Epithelial cell of prostate (primary cell): ENCODE measurements around the gene TMEM151B.

Source experiments
- DNase-seq: peaks from one replicate; pipeline ENCODE4 v3.0.0-alpha.2; 2011; ENCODE audit warnings: low read depth, low spot score
- H3K27ac ChIP-seq: fragments of 450-650 bp; 2 replicates; pipeline ENCODE4 v1.5.1; 2017; ENCODE audit warnings: mild to moderate bottlenecking

The TMEM151B gene

GRCh38 chr6:44275749-44276648 lies 5.7 kb downstream of the TMEM151B start:
- no peak for DNase-seq
- no peak overlapping the region for H3K27ac ChIP-seq

- H3K27ac ChIP-seq = no peak overlapping the region
- no peak for DNase-seq
Measured at GRCh38 chr6:44276667-44277640, 6.7 kb downstream of the TMEM151B start.

GRCh38 chr6:44277763-44278162 lies 7.5 kb downstream of the TMEM151B start:
- H3K27ac ChIP-seq = no peak overlapping the region
- no peak for DNase-seq

GRCh38 chr6:44278315-44278714 lies 8.1 kb downstream of the TMEM151B start:
- H3K27ac ChIP-seq = no peak overlapping the region
- DNase-seq = no peak

GRCh38 chr6:44278774-44279697 lies 8.8 kb downstream of the TMEM151B start:
- DNase-seq = no peak
- no peak overlapping the region for H3K27ac ChIP-seq

- H3K27ac ChIP-seq = no peak overlapping the region
- DNase-seq = no peak
Measured at GRCh38 chr6:44284121-44284520, 13.9 kb downstream of the TMEM151B start.

- DNase-seq = no peak
- H3K27ac ChIP-seq = no peak overlapping the region
Measured at GRCh38 chr6:44284867-44285266, 14.6 kb downstream of the TMEM151B start.

- no peak overlapping the region for H3K27ac ChIP-seq
- DNase-seq = no peak
Measured at GRCh38 chr6:44285552-44286284, 15.5 kb downstream of the TMEM151B start.

GRCh38 chr6:44286285-44286565 lies 16.0 kb downstream of the TMEM151B start:
- no peak for DNase-seq

GRCh38 chr6:44286747-44287146 lies 16.5 kb downstream of the TMEM151B start:
- DNase-seq = no peak
- H3K27ac ChIP-seq = no peak overlapping the region

More at GRCh38 chr6:44286285-44286565, 16.0 kb downstream of the TMEM151B start:
- H3K27ac ChIP-seq = no peak overlapping the region

- H3K27ac ChIP-seq = no peak overlapping the region
- DNase-seq = no peak
Measured at GRCh38 chr6:44289726-44290260, 19.5 kb downstream of the TMEM151B start.

- no peak overlapping the region for H3K27ac ChIP-seq
- DNase-seq = no peak
Measured at GRCh38 chr6:44291841-44292240, 21.6 kb downstream of the TMEM151B start.

- no peak for DNase-seq
- no peak overlapping the region for H3K27ac ChIP-seq
Measured at GRCh38 chr6:44292661-44293365, 22.6 kb downstream of the TMEM151B start.

GRCh38 chr6:44294832-44295791 lies 24.9 kb downstream of the TMEM151B start:
- no peak for DNase-seq
- H3K27ac ChIP-seq = no peak overlapping the region

- DNase-seq = no peak
- H3K27ac ChIP-seq = no peak overlapping the region
Measured at GRCh38 chr6:44297063-44298038, 27.1 kb downstream of the TMEM151B start.

GRCh38 chr6:44298055-44298803 lies 28.0 kb downstream of the TMEM151B start:
- DNase-seq = no peak

More at GRCh38 chr6:44298055-44298803, 28.0 kb downstream of the TMEM151B start:
- no peak overlapping the region for H3K27ac ChIP-seq
